ENCODE measurements around the gene VTCN1. TPM values are rescaled to one million over a fixed set of nuclear protein-coding genes. Genes with fewer than 3 reads are reported as not detected.

VTCN1 gene
- polyA plus RNA-seq, 1 donor from 2014 or later = 2.1 TPM

GRCh38 chr1:117244971-117245370 is 34.2 kb upstream of the VTCN1 start:
- Histone ChIP-seq H3K27me3 (ENCODE audit: insufficient read depth, low read depth, low read length) (no peaks in the 10 kb centered on the region), H3K9me3 (ENCODE audit: low read length) (no peaks in the 10 kb centered on the region), H2AFZ (ENCODE audit: low read depth, low read length) (no peak overlapping the region), H3K9ac (ENCODE audit: low read length) (no peak overlapping the region), H3F3A (ENCODE audit: insufficient read depth, low read length, poor library complexity, severe bottlenecking) (no peaks in the 10 kb centered on the region), H4K20me1 (ENCODE audit: insufficient read depth) (no peaks in the 10 kb centered on the region), H3K4me2 (ENCODE audit: low read length) (no peak overlapping the region), H3K27ac (ENCODE audit: low read length) (no peak overlapping the region), H3K4me3 (ENCODE audit: low read length) (no peak overlapping the region), H3K9me2 (ENCODE audit: insufficient read depth, low read length) (no peaks in the 10 kb centered on the region), H3K36me3 (ENCODE audit: insufficient read depth, low read length) (no peaks in the 10 kb centered on the region), H3K79me2 (replicated peaks; ENCODE audit: insufficient read depth, low read length) (no peaks in the 10 kb centered on the region)
- no peak for TF ChIP-seq EP300 (conservative IDR thresholded peaks at IDR 0.05; ENCODE audit: poor library complexity, severe bottlenecking)
- TF ChIP-seq POLR2AphosphoS5 (IDR thresholded peaks at IDR 0.05) = no peak
- TF ChIP-seq RAD21 (conservative IDR thresholded peaks at IDR 0.05) = no peak
- TF ChIP-seq EZH2 (IDR thresholded peaks at IDR 0.05; ENCODE audit: borderline replicate concordance, insufficient read depth, low read length, poor library complexity, severe bottlenecking) = no peak
- TF ChIP-seq SMC3 (conservative IDR thresholded peaks at IDR 0.05; ENCODE audit: poor library complexity) = no peak
- no peak for TF ChIP-seq MXI1 (conservative IDR thresholded peaks at IDR 0.05; ENCODE audit: poor library complexity, severe bottlenecking)
- no peak for TF ChIP-seq TAF1 (IDR thresholded peaks at IDR 0.05; ENCODE audit: low read depth)
- TF ChIP-seq, protein P1, sequence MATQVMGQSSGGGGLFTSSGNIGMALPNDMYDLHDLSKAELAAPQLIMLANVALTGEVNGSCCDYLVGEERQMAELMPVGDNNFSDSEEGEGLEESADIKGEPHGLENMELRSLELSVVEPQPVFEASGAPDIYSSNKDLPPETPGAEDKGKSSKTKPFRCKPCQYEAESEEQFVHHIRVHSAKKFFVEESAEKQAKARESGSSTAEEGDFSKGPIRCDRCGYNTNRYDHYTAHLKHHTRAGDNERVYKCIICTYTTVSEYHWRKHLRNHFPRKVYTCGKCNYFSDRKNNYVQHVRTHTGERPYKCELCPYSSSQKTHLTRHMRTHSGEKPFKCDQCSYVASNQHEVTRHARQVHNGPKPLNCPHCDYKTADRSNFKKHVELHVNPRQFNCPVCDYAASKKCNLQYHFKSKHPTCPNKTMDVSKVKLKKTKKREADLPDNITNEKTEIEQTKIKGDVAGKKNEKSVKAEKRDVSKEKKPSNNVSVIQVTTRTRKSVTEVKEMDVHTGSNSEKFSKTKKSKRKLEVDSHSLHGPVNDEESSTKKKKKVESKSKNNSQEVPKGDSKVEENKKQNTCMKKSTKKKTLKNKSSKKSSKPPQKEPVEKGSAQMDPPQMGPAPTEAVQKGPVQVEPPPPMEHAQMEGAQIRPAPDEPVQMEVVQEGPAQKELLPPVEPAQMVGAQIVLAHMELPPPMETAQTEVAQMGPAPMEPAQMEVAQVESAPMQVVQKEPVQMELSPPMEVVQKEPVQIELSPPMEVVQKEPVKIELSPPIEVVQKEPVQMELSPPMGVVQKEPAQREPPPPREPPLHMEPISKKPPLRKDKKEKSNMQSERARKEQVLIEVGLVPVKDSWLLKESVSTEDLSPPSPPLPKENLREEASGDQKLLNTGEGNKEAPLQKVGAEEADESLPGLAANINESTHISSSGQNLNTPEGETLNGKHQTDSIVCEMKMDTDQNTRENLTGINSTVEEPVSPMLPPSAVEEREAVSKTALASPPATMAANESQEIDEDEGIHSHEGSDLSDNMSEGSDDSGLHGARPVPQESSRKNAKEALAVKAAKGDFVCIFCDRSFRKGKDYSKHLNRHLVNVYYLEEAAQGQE (IDR thresholded peaks at IDR 0.05; ENCODE audit: borderline replicate concordance) = no peak
- TF ChIP-seq CTCF (IDR thresholded peaks at IDR 0.05; ENCODE audit: poor library complexity, severe bottlenecking) = no peak

DNA sequence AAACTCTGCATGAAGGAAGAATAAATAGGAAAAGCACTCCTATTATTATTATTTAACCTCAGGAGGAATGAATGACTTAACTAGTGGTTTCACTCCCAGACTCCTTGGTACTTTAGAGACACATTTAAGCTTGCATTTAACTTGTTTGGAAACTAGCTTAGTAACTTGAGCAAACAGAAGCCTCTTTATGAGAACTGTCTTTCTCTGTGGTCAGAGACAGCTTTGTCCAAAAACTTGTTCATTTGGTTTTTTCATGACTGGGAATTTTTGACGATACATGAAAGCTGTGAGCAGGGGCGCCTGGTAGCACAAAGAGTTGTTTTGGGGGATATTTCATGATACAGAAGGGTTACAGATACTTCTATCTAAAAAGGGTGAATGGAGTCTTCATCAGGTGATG is 33.6 kb upstream of the VTCN1 start:
- no peak overlapping the region for H2AFZ ChIP-seq (ENCODE audit: low read depth, low read length)

More for the DNA sequence above, 33.6 kb upstream of the VTCN1 start:
- Histone ChIP-seq H3K79me2 (replicated peaks; ENCODE audit: insufficient read depth, low read length) (no peaks in the 10 kb centered on the region), H3K9me2 (ENCODE audit: insufficient read depth, low read length) (no peaks in the 10 kb centered on the region), H3K4me2 (ENCODE audit: low read length) (no peak overlapping the region), H3K36me3 (ENCODE audit: insufficient read depth, low read length) (no peaks in the 10 kb centered on the region), H3K27ac (ENCODE audit: low read length) (no peak overlapping the region), H3K4me3 (ENCODE audit: low read length) (no peak overlapping the region), H3K9ac (ENCODE audit: low read length) (no peak overlapping the region), H3K27me3 (ENCODE audit: insufficient read depth, low read depth, low read length) (no peaks in the 10 kb centered on the region), H4K20me1 (ENCODE audit: insufficient read depth) (no peaks in the 10 kb centered on the region), H3K9me3 (ENCODE audit: low read length) (no peaks in the 10 kb centered on the region), H3F3A (ENCODE audit: insufficient read depth, low read length, poor library complexity, severe bottlenecking) (no peaks in the 10 kb centered on the region)
- no peak for TF ChIP-seq TAF1 (IDR thresholded peaks at IDR 0.05; ENCODE audit: low read depth)
- TF ChIP-seq, protein P1 (IDR thresholded peaks at IDR 0.05; ENCODE audit: borderline replicate concordance) = no peak
- no peak for TF ChIP-seq EP300 (conservative IDR thresholded peaks at IDR 0.05; ENCODE audit: poor library complexity, severe bottlenecking)
- no peak for TF ChIP-seq MXI1 (conservative IDR thresholded peaks at IDR 0.05; ENCODE audit: poor library complexity, severe bottlenecking)
- no peak for TF ChIP-seq POLR2AphosphoS5 (IDR thresholded peaks at IDR 0.05)
- no peak for TF ChIP-seq SMC3 (conservative IDR thresholded peaks at IDR 0.05; ENCODE audit: poor library complexity)
- no peak for TF ChIP-seq EZH2 (IDR thresholded peaks at IDR 0.05; ENCODE audit: borderline replicate concordance, insufficient read depth, low read length, poor library complexity, severe bottlenecking)
- no peak for TF ChIP-seq RAD21 (conservative IDR thresholded peaks at IDR 0.05)
- TF ChIP-seq CTCF (IDR thresholded peaks at IDR 0.05; ENCODE audit: poor library complexity, severe bottlenecking) = no peak

Measured in neural cell (in vitro differentiated cells).